Measurements from ENCODE around the gene LCP2. TPM values are rescaled to one million over a fixed set of nuclear protein-coding genes. Genes with fewer than 3 reads are reported as not detected.

The LCP2 gene
- total RNA-seq, 1 donor, result not detected

- Histone ChIP-seq H2AFZ (ENCODE audit: low read length) (no peak overlapping the region), H3K9me3 (ENCODE audit: low read depth, low read length) (no peaks in the 10 kb centered on the region), H3K27me3 (ENCODE audit: insufficient read depth, low read length) (peaks cover 18% of the 10 kb centered on the region), H3K4me2 (ENCODE audit: insufficient read depth, low read length) (no peak overlapping the region), H3K27ac (ENCODE audit: low read depth, low read length) (no peak overlapping the region), H3K4me1 (ENCODE audit: insufficient read depth, low read length) (no peaks in the 10 kb centered on the region), H4K20me1 (ENCODE audit: insufficient read depth, low read length) (no peaks in the 10 kb centered on the region), H3K79me2 (ENCODE audit: insufficient read depth, low read length) (no peaks in the 10 kb centered on the region), H3K4me3 (ENCODE audit: insufficient read depth, low read length) (no peak overlapping the region), H3K36me3 (ENCODE audit: insufficient read depth, low read length) (no peaks in the 10 kb centered on the region)
- TF ChIP-seq, protein P1, sequence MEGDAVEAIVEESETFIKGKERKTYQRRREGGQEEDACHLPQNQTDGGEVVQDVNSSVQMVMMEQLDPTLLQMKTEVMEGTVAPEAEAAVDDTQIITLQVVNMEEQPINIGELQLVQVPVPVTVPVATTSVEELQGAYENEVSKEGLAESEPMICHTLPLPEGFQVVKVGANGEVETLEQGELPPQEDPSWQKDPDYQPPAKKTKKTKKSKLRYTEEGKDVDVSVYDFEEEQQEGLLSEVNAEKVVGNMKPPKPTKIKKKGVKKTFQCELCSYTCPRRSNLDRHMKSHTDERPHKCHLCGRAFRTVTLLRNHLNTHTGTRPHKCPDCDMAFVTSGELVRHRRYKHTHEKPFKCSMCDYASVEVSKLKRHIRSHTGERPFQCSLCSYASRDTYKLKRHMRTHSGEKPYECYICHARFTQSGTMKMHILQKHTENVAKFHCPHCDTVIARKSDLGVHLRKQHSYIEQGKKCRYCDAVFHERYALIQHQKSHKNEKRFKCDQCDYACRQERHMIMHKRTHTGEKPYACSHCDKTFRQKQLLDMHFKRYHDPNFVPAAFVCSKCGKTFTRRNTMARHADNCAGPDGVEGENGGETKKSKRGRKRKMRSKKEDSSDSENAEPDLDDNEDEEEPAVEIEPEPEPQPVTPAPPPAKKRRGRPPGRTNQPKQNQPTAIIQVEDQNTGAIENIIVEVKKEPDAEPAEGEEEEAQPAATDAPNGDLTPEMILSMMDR (IDR thresholded peaks at IDR 0.05; ENCODE audit: extremely low read depth, low read depth, low read length), result no peak
- no peak for DNase-seq (ENCODE audit: insufficient read length, low spot score, missing footprints)
Measured at GRCh38 chr5:170292179-170293104, 5.1 kb downstream of the LCP2 start.

DNA sequence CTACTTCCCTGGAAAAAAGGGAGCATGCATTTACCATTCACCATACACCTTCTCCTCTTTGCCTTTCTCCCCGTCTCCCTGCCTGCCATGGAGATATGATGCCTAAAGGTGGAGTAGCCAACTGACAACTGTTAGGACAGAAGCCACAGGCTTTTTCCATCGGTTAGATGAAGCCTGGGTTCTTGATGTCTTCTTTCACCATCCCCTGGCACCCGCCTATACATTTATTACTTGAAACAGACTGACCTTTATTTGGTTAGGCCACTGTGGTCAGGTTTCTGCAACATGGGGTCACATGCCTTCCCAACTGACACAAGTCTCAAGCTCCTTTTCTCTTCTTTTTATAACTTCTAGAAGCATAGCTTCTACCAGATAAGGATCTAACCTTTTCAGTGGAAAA lies 7.1 kb downstream of the LCP2 start:
- Histone ChIP-seq H3K79me2 (ENCODE audit: insufficient read depth, low read length) (no peaks in the 10 kb centered on the region), H4K20me1 (ENCODE audit: insufficient read depth, low read length) (no peaks in the 10 kb centered on the region), H3K4me2 (ENCODE audit: insufficient read depth, low read length) (no peak overlapping the region), H3K9me3 (ENCODE audit: low read depth, low read length) (no peaks in the 10 kb centered on the region), H2AFZ (ENCODE audit: low read length) (no peak overlapping the region), H3K4me1 (ENCODE audit: insufficient read depth, low read length) (no peaks in the 10 kb centered on the region), H3K4me3 (ENCODE audit: insufficient read depth, low read length) (no peak overlapping the region), H3K27me3 (ENCODE audit: insufficient read depth, low read length) (peaks cover 17% of the 10 kb centered on the region), H3K27ac (ENCODE audit: low read depth, low read length) (no peak overlapping the region), H3K36me3 (ENCODE audit: insufficient read depth, low read length) (no peaks in the 10 kb centered on the region)
- DNase-seq (ENCODE audit: insufficient read length, low spot score, missing footprints), result no peak
- TF ChIP-seq, protein P1 (IDR thresholded peaks at IDR 0.05; ENCODE audit: extremely low read depth, low read depth, low read length), result no peak

DNA sequence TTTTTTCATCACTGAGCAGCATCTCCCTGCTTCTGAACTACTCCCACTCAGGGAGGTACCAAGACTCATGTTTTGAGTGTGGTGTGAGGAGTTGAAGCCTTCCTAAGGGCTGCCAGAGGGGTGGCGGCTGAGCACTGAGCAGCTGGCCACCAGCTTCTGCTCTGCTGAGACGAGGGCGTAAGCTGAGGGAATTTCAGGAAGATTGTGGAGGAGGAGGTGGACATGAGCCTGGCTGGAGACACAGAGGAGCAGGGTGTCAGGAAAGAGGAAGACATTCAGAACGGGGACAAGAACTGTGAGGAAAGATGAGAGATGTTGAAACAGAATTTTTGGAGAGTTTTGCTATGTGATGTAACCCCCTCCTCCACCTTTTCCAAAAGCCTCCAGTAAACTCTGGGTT lies 7.8 kb downstream of the LCP2 start:
- Histone ChIP-seq H2AFZ (ENCODE audit: low read length) (no peak overlapping the region), H3K4me2 (ENCODE audit: insufficient read depth, low read length) (no peak overlapping the region), H3K27ac (ENCODE audit: low read depth, low read length) (no peak overlapping the region), H3K79me2 (ENCODE audit: insufficient read depth, low read length) (no peaks in the 10 kb centered on the region), H3K9me3 (ENCODE audit: low read depth, low read length) (no peaks in the 10 kb centered on the region), H3K4me3 (ENCODE audit: insufficient read depth, low read length) (no peak overlapping the region), H3K36me3 (ENCODE audit: insufficient read depth, low read length) (no peaks in the 10 kb centered on the region), H3K27me3 (ENCODE audit: insufficient read depth, low read length) (peaks cover 11% of the 10 kb centered on the region), H4K20me1 (ENCODE audit: insufficient read depth, low read length) (no peaks in the 10 kb centered on the region), H3K4me1 (ENCODE audit: insufficient read depth, low read length) (no peaks in the 10 kb centered on the region)
- DNase-seq (ENCODE audit: insufficient read length, low spot score, missing footprints), result no peak
- TF ChIP-seq, protein P1 (IDR thresholded peaks at IDR 0.05; ENCODE audit: extremely low read depth, low read depth, low read length), result no peak

DNA sequence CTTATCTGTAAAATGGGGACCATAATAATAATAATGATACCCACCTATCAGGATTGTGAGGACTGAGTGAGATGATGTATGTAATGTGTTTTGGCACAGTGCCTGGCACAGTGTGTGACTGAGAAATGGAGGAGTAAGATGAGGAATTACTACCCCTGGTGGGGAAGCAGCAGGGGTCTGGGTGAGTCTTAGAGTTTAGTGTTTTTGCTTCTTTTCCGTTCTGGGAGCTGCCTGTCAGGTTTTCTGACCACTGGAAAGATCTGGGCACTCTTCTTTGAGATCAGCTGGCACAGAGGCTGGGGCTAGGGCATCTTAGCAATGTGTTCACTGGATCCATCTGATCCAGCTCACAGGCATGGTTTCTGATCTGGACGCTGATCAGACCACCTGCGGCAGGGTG lies 8.5 kb downstream of the LCP2 start:
- TF ChIP-seq, protein P1 (IDR thresholded peaks at IDR 0.05; ENCODE audit: extremely low read depth, low read depth, low read length), result no peak
- no peak for DNase-seq (ENCODE audit: insufficient read length, low spot score, missing footprints)
- Histone ChIP-seq H3K36me3 (ENCODE audit: insufficient read depth, low read length) (no peaks in the 10 kb centered on the region), H2AFZ (ENCODE audit: low read length) (no peak overlapping the region), H3K9me3 (ENCODE audit: low read depth, low read length) (no peaks in the 10 kb centered on the region), H3K4me2 (ENCODE audit: insufficient read depth, low read length) (no peak overlapping the region), H3K27ac (ENCODE audit: low read depth, low read length) (no peak overlapping the region), H3K27me3 (ENCODE audit: insufficient read depth, low read length) (peaks cover 11% of the 10 kb centered on the region), H3K79me2 (ENCODE audit: insufficient read depth, low read length) (no peaks in the 10 kb centered on the region), H4K20me1 (ENCODE audit: insufficient read depth, low read length) (no peaks in the 10 kb centered on the region), H3K4me1 (ENCODE audit: insufficient read depth, low read length) (no peaks in the 10 kb centered on the region), H3K4me3 (ENCODE audit: insufficient read depth, low read length) (no peak overlapping the region)

Data from osteoblast (primary cell).